ENCODE results near the gene ARL2BP. TPM values are rescaled to one million over a fixed set of nuclear protein-coding genes. Genes with fewer than 3 reads are reported as not detected.

ARL2BP gene
- total and polyA plus RNA-seq, 2 of the 13 experiments (the other 11 are each of a cell fraction or from before 2014, with no cell fraction given) = 64.3 to 67.6 TPM

DNA sequence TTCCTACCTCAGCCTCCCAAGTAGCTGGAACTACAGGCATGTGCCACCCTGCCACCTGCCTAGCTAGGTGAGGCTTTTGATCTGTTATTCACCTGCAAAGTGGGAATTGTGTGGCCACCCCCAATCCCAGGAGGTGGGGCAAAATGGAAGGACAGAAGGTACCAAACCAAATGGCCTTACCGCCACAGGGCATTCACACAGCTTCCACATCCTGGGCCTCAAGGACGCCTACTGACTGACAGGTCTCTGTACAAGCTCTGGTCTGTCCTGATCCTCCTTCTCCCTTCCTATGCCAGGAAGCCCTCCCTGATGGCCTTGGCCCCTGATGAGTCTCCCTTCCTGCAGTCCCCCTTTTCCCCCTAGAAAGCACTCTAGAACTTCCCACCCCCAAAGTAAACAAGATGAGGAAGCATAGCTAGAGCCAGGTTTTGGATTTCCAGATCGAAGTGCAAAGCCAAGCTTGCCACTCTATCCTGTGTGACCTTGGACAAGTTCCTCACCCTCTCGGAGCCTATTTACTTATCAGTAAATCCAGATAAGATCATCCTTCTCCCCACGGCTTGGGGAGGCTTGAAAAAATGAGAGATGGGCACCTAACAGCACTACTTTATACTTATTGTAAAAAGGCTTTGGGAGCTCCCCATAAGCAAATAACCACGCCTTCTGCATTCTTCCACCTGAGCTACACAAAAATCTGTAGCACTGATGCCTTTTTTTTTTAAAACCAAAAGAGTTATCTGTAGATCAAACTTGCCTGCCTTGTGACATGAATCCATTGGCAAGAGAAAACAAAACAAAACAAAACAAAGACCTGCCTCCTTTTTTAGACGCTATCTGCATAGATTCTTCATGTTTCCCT lies 35.0 kb downstream of the ARL2BP start (continued):
- TF ChIP-seq IKZF4 (CRISPR knock-in tag; IDR thresholded peaks at IDR 0.05; ENCODE audit: borderline replicate concordance, low read depth, not compliant biosample characterization) (peak; percentile 47), CREM (IDR thresholded peaks at IDR 0.05) (peak; percentile 89), CREM (CRISPR knock-in tag; IDR thresholded peaks at IDR 0.05) (no peak), SP140L (CRISPR knock-in tag; IDR thresholded peaks at IDR 0.05; ENCODE audit: borderline replicate concordance) (0 out of 2 replicates have a peak, but pooled peaks have one; percentile 35), SPEN (CRISPR knock-in tag; IDR thresholded peaks at IDR 0.05; ENCODE audit: low read depth) (peak; percentile 87), POLR2G (IDR thresholded peaks at IDR 0.05; ENCODE audit: low read depth, low read length) (peak; percentile 52), ZNF343 (CRISPR knock-in tag; IDR thresholded peaks at IDR 0.05) (peak; percentile 67; the same call in 1 of the 2 replicates), ZNF552 (CRISPR knock-in tag; IDR thresholded peaks at IDR 0.05; ENCODE audit: borderline replicate concordance) (peak; percentile 75; the same call in 1 of the 2 replicates), ARHGAP35 (CRISPR knock-in tag; IDR thresholded peaks at IDR 0.05; ENCODE audit: borderline replicate concordance) (0 out of 2 replicates have a peak, but pooled peaks have one; percentile 54), ZNF75D (CRISPR knock-in tag; IDR thresholded peaks at IDR 0.05; ENCODE audit: borderline replicate concordance) (no peak), PITX1 (CRISPR knock-in tag; IDR thresholded peaks at IDR 0.05) (peak; percentile 96), ZNF225 (CRISPR knock-in tag; IDR thresholded peaks at IDR 0.05) (no peak), FOXO1 (CRISPR knock-in tag; IDR thresholded peaks at IDR 0.05) (no peak; the same call in none of the 2 replicates), NFIC (IDR thresholded peaks at IDR 0.05; ENCODE audit: low read length) (peak; percentile 85), ZBTB8A (CRISPR knock-in tag; IDR thresholded peaks at IDR 0.05; ENCODE audit: borderline replicate concordance, low read depth) (0 out of 2 replicates have a peak, but pooled peaks have one; percentile 79)
- TF ChIP-seq, protein P1, sequence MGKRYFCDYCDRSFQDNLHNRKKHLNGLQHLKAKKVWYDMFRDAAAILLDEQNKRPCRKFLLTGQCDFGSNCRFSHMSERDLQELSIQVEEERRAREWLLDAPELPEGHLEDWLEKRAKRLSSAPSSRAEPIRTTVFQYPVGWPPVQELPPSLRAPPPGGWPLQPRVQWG (CRISPR knock-in tag; IDR thresholded peaks at IDR 0.05; ENCODE audit: borderline replicate concordance, low read depth) = no peak
- TF ChIP-seq, protein P2, sequence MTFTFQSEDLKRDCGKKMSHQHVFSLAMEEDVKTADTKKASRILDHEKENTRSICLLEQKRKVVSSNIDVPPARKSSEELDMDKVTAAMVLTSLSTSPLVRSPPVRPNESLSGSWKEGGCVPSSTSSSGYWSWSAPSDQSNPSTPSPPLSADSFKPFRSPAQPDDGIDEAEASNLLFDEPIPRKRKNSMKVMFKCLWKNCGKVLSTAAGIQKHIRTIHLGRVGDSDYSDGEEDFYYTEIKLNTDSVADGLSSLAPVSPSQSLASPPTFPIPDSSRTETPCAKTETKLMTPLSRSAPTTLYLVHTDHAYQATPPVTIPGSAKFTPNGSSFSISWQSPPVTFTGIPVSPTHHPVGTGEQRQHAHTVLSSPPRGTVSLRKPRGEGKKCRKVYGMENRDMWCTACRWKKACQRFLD (CRISPR knock-in tag; IDR thresholded peaks at IDR 0.05; ENCODE audit: borderline replicate concordance) = 0 out of 2 replicates have a peak, but pooled peaks have one; percentile 41
- TF ChIP-seq, protein P3, sequence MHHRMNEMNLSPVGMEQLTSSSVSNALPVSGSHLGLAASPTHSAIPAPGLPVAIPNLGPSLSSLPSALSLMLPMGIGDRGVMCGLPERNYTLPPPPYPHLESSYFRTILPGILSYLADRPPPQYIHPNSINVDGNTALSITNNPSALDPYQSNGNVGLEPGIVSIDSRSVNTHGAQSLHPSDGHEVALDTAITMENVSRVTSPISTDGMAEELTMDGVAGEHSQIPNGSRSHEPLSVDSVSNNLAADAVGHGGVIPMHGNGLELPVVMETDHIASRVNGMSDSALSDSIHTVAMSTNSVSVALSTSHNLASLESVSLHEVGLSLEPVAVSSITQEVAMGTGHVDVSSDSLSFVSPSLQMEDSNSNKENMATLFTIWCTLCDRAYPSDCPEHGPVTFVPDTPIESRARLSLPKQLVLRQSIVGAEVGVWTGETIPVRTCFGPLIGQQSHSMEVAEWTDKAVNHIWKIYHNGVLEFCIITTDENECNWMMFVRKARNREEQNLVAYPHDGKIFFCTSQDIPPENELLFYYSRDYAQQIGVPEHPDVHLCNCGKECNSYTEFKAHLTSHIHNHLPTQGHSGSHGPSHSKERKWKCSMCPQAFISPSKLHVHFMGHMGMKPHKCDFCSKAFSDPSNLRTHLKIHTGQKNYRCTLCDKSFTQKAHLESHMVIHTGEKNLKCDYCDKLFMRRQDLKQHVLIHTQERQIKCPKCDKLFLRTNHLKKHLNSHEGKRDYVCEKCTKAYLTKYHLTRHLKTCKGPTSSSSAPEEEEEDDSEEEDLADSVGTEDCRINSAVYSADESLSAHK (CRISPR knock-in tag; IDR thresholded peaks at IDR 0.05; ENCODE audit: borderline replicate concordance) = no peak
- TF ChIP-seq, protein P4, sequence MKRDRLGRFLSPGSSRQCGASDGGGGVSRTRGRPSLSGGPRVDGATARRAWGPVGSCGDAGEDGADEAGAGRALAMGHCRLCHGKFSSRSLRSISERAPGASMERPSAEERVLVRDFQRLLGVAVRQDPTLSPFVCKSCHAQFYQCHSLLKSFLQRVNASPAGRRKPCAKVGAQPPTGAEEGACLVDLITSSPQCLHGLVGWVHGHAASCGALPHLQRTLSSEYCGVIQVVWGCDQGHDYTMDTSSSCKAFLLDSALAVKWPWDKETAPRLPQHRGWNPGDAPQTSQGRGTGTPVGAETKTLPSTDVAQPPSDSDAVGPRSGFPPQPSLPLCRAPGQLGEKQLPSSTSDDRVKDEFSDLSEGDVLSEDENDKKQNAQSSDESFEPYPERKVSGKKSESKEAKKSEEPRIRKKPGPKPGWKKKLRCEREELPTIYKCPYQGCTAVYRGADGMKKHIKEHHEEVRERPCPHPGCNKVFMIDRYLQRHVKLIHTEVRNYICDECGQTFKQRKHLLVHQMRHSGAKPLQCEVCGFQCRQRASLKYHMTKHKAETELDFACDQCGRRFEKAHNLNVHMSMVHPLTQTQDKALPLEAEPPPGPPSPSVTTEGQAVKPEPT (CRISPR knock-in tag; IDR thresholded peaks at IDR 0.05; ENCODE audit: low read depth) = no peak; the same call in 1 of the 2 replicates
- TF ChIP-seq, protein P5, sequence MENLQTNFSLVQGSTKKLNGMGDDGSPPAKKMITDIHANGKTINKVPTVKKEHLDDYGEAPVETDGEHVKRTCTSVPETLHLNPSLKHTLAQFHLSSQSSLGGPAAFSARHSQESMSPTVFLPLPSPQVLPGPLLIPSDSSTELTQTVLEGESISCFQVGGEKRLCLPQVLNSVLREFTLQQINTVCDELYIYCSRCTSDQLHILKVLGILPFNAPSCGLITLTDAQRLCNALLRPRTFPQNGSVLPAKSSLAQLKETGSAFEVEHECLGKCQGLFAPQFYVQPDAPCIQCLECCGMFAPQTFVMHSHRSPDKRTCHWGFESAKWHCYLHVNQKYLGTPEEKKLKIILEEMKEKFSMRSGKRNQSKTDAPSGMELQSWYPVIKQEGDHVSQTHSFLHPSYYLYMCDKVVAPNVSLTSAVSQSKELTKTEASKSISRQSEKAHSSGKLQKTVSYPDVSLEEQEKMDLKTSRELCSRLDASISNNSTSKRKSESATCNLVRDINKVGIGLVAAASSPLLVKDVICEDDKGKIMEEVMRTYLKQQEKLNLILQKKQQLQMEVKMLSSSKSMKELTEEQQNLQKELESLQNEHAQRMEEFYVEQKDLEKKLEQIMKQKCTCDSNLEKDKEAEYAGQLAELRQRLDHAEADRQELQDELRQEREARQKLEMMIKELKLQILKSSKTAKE (CRISPR knock-in tag; IDR thresholded peaks at IDR 0.05; ENCODE audit: borderline replicate concordance) = peak; percentile 94
